Transverse colon (tissue), 4 donors: ENCODE measurements around the gene SLC35B2. TPM values are rescaled to one million over a fixed set of nuclear protein-coding genes. Genes with fewer than 3 reads are reported as not detected.
A peak's percentile ranks its signal among the peaks of the same experiment; 100 is the strongest.

ENCODE experiments used
- DNase-seq: peaks from one replicate; pipeline ENCODE4 v3.0.0-alpha.2; 2019
- H3K27ac ChIP-seq, 4 donors: fragments of 200-600 bp; sonication (generic); 2 replicates each; pipeline ENCODE4 v1.5.1; 2016 to 2018; ENCODE audit warnings: inconsistent platforms in 4 of 4
- H3K27me3 ChIP-seq: fragments of 200-600 bp; sonication (generic); 2 replicates; pipeline ENCODE4 v1.5.1; 2017; ENCODE audit warnings: inconsistent platforms
- H3K36me3 ChIP-seq, 4 donors: fragments of 200-600 bp; sonication (generic); 2 replicates each; pipeline ENCODE4 v1.5.1; 2017 to 2019; ENCODE audit warnings: inconsistent platforms in 4 of 4
- H3K4me1 ChIP-seq, 4 donors: fragments of 200-600 bp; sonication (generic); 2 replicates each; pipeline ENCODE4 v1.5.1; 2017 to 2020; ENCODE audit warnings: inconsistent platforms in 4 of 4
- H3K4me3 ChIP-seq, 4 donors: fragments of 200-600 bp; sonication (generic); 1 replicate in 1 of 4; 2 replicates in 3 of 4; pipeline versions ENCODE4 v1.5.1 to v1.6.1; 2017 to 2019; ENCODE audit warnings: inconsistent platforms in 4 of 4
- H3K9me3 ChIP-seq, 2 donors: fragments of 200-600 bp; sonication (generic); 2 replicates each; pipeline ENCODE4 v1.5.1; 2017 to 2019; ENCODE audit warnings: inconsistent platforms in 2 of 2
- EP300 ChIP-seq: sonication (generic); formaldehyde crosslinking; IDR thresholded peaks from one replicate; pipeline ENCODE4 v1.6.1; 2017; ENCODE audit warnings: antibody characterized with exemption, low read depth
- POLR2A ChIP-seq: fragments of 450-650 bp; IDR thresholded peaks from one replicate; pipeline ENCODE4 v1.6.1; 2016; ENCODE audit warnings: antibody characterized with exemption, mild to moderate bottlenecking, moderate library complexity
- POLR2AphosphoS5 ChIP-seq, 3 donors: sonication (generic); formaldehyde crosslinking; IDR thresholded peaks; one replicate each; pipeline ENCODE4 v1.6.1; 2016; ENCODE audit warnings: antibody characterized with exemption in 3 of 3
- WGBS, 2 donors: methylation state at CpG; one replicate each; pipeline ENCODE4 v1.1.5; 2018; ENCODE audit warnings: low coverage in 1 of 2; 5-methylcytosine and 5-hydroxymethylcytosine counted together
- in situ Hi-C, 4 donors: fragments of 200-750 bp; cut with MboI; loops; one replicate each; pipeline versions ENCODE4 v1.15.0 to v1.15.1; 2017; ENCODE audit warnings: low sequenced_read_pairs in 3 of 4, low pct_ligation_motif_present in 1 of 4, low pct_unique_long_range_greater_than_20kb in 1 of 4
- intact Hi-C: fragments of 100-400 bp; cut with DNase I; formaldehyde crosslinking; loops from one replicate; pipeline ENCODE4 v1.15.1; 2023; ENCODE audit warnings: low total_unique reads
- total RNA-seq, 4 donors: library from RNA; depleted of rRNA; stranded (reverse); fragments of >200 nt; gene quantifications; one replicate each; pipeline ENCODE4 v1.1.0, GENCODE V29; 2016
- TF ChIP-seq, protein P1 (sequence below), 5 experiments: fragments of 200-600 bp in 3 of 5; fragments of 450-650 bp in 2 of 5; sonication (generic) in 3 of 5; IDR thresholded peaks; 1 replicate in 2 of 5; 2 replicates in 3 of 5; pipeline ENCODE4 v1.5.1; 2016 to 2017; ENCODE audit warnings: antibody characterized with exemption in 5 of 5, inconsistent platforms in 3 of 5, mild to moderate bottlenecking in 2 of 5, moderate library complexity in 1 of 5

SLC35B2 gene
- total RNA-seq, 4 donors from 2014 or later: 9.0 to 36.4 (median 22.5) TPM

DNA sequence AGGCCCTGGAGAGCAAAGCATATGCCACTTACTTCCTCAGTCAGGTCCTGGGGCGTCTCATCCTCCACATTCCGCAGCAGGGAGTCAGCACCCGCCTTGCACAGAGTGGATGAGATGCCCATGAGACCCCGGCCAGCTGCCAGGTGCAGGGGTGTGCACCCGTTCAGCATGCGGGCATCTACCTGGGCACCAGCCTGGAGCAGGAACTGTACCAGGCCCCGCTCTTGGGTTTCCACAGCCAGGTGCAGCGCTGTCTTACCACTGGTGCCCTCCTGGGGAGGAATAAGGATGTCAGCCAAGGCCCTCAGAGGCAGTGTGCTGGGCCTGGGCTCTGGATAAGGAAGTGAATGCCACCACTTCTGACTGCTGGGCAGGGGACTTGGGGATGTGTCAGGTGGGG, 2.7 kb upstream of the SLC35B2 start:
- Histone ChIP-seq H3K27me3 (no peaks in the 10 kb centered on the region), H3K9me3 (no peaks in the 10 kb centered on the region), H3K27ac (no peak overlapping the region), H3K4me1 (peaks cover 28 to 49% (median 42%) of the 10 kb centered on the region in 4 donors), H3K4me3 (no peak overlapping the region), H3K36me3 (peaks cover 0 to 4% (median 0%) of the 10 kb centered on the region in 4 donors)
- in situ Hi-C loops (loop anchor here in 1 of 4 donors (10.0 kb wide), 1 partner anchor 75 kb away; no protein-coding TSS in a partner anchor), intact Hi-C loops (no loop called here)
- TF ChIP-seq, protein P1, sequence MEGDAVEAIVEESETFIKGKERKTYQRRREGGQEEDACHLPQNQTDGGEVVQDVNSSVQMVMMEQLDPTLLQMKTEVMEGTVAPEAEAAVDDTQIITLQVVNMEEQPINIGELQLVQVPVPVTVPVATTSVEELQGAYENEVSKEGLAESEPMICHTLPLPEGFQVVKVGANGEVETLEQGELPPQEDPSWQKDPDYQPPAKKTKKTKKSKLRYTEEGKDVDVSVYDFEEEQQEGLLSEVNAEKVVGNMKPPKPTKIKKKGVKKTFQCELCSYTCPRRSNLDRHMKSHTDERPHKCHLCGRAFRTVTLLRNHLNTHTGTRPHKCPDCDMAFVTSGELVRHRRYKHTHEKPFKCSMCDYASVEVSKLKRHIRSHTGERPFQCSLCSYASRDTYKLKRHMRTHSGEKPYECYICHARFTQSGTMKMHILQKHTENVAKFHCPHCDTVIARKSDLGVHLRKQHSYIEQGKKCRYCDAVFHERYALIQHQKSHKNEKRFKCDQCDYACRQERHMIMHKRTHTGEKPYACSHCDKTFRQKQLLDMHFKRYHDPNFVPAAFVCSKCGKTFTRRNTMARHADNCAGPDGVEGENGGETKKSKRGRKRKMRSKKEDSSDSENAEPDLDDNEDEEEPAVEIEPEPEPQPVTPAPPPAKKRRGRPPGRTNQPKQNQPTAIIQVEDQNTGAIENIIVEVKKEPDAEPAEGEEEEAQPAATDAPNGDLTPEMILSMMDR (IDR thresholded peaks at IDR 0.05): no peak
- TF ChIP-seq POLR2A: no peak
- WGBS, 2 donors: 81% methylated on average over 4 of the region's 8 CpGs; no CpG with 5 or more reads in 1 of the 2 donors
- no peak for DNase-seq

GRCh38 chr6:44258921-44259320, 1.6 kb upstream of the SLC35B2 start:
- Histone ChIP-seq H3K9me3 (no peaks in the 10 kb centered on the region), H3K4me1 (peaks cover 27 to 39% (median 32%) of the 10 kb centered on the region in 4 donors), H3K27me3 (no peaks in the 10 kb centered on the region), H3K27ac (no peak overlapping the region), H3K4me3 (no peak overlapping the region), H3K36me3 (peaks cover 0 to 13% (median 6%) of the 10 kb centered on the region in 4 donors)
- TF ChIP-seq POLR2AphosphoS5 (IDR thresholded peaks at IDR 0.05) (no peak), EP300 (no peak), POLR2A (no peak)
- TF ChIP-seq, protein P1 (IDR thresholded peaks at IDR 0.05): no peak
- WGBS, 2 donors: 88 to 100% methylated on average over 1 to 3 of the region's 3 CpGs
- no peak for DNase-seq
- intact Hi-C loops (no loop called here), in situ Hi-C loops (no loop called here)

DNA sequence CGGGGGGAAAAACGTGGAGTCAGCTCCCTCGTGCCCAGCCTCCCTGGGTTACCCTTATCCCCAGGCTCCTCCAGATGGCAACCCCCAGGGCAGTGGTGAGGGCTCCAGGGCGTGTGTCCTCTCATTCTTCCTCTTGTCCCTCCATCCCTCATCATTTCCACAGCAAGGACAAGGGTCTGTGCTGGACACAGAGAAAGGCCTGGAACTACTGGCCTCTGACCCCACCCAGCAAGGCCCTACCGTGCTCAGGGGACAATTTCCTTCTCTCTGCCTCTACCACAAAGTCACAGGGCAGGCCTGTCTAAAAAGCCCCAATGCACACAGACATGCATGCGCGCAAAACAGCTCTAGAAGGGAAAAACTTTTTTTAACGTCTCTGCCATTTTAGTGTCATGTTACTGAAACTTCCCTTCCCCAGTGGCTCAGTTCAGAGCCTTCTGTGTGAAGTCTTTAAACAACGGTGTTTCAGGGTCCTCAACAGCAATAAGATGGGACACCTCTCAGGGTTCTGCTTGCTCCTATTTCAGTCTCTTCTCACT, 1.1 kb upstream of the SLC35B2 start:
- TF ChIP-seq, protein P1 (IDR thresholded peaks at IDR 0.05): no peak
- no peak for TF ChIP-seq EP300
- TF ChIP-seq POLR2A: no peak
- TF ChIP-seq POLR2AphosphoS5 (IDR thresholded peaks at IDR 0.05): no peak
- in situ Hi-C loops (no loop called here), intact Hi-C loops (no loop called here)
- Histone ChIP-seq H3K4me1 (peaks cover 21 to 34% (median 27%) of the 10 kb centered on the region in 4 donors), H3K27me3 (no peaks in the 10 kb centered on the region), H3K9me3 (no peaks in the 10 kb centered on the region), H3K27ac (peak overlapping the region in 3 of 4 donors; percentile 85 to 93 (median 89)), H3K4me3 (no peak overlapping the region), H3K36me3 (peaks cover 0 to 18% (median 9%) of the 10 kb centered on the region in 4 donors)
- no peak for DNase-seq
- WGBS, 2 donors: 70% methylated on average over 9 of the region's 9 CpGs; no CpG with 5 or more reads in 1 of the 2 donors

- Histone ChIP-seq H3K36me3 (peaks cover 0 to 24% (median 12%) of the 10 kb centered on the region in 4 donors), H3K4me3 (peak overlapping the region in 3 of 4 donors; percentile 72 to 76 (median 74)), H3K9me3 (no peaks in the 10 kb centered on the region), H3K27me3 (no peaks in the 10 kb centered on the region), H3K27ac (peak overlapping the region; percentile 85 to 94 (median 91)), H3K4me1 (peaks cover 17 to 28% (median 22%) of the 10 kb centered on the region in 4 donors)
- in situ Hi-C loops: no loop called here
- 22 to 42% methylated on average over 7 to 15 of the region's 15 CpGs for WGBS, 2 donors
- DNase-seq: no peak
- TF ChIP-seq, protein P1 (IDR thresholded peaks at IDR 0.05): no peak
- TF ChIP-seq POLR2A: peak; percentile 7
- intact Hi-C loops: no loop called here
Measured at GRCh38 chr6:44257753-44258324, 511 bp upstream of the SLC35B2 start.
